RWPE1 (cell line): ENCODE results near the gene KIAA1614.

ENCODE experiments used
- CTCF ChIA-PET: fragments of 350-600 bp; sonication (Branson Sonifier 250); formaldehyde crosslinking; extraction: SDS; loops from one replicate; lab custom pipeline; 2021; lab: Yijun Ruan, JAX
- POLR2A ChIA-PET: fragments of 400-600 bp; formaldehyde crosslinking; extraction: SDS; loops from one replicate; lab custom pipeline; 2020; ENCODE audit warnings: antibody characterized with exemption; ENCODE audit not compliant: low non-redundant PET; lab: Yijun Ruan, JAX
- DNase-seq: peaks from one replicate; pipeline ENCODE4 v3.0.0; 2012; ENCODE audit warnings: low spot score
- H3K27ac ChIP-seq: fragments of 450-650 bp; 2 replicates; pipeline ENCODE4 v1.5.1; 2017
- TF ChIP-seq, protein P1 (sequence below): fragments of 450-650 bp; conservative IDR thresholded peaks from 2 replicates; pipeline ENCODE4 v1.5.1; 2017; ENCODE audit warnings: low read depth, mild to moderate bottlenecking

The KIAA1614 gene

DNA sequence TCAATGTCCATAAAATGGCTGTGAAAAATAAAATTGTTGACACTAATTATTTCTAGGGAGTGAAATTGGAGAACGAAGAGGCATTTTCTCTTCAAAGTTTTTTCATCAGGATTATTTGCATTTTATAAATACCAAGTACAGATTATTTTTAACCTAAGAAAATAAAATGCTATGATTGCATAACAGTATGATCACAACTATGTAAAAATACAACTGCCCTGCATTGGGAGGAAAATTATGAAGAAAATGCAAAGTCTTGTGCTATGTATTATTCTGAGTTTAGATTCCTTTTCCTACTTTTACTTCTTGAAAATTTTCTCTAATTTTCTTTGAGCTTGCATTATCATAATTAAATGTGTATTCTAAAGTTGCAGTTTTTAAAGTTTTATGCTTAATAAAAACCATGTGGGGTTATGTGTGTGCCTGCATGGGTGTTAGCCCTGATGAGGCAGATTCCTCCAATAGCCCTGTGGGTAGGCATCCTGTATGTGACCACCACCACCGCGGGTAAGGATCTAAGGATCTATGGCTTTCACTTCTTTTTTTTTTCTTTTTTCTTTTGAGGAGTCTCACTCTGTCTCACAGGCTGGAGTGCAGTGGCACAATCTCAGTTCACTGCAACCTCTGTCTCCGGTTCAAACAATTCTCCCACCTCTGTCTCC lies 85.3 kb downstream of the KIAA1614 start:
- H3K27ac ChIP-seq = no peak overlapping the region
- CTCF ChIA-PET = no interaction called here
- POLR2A ChIA-PET = no interaction called here
- TF ChIP-seq, protein P1, sequence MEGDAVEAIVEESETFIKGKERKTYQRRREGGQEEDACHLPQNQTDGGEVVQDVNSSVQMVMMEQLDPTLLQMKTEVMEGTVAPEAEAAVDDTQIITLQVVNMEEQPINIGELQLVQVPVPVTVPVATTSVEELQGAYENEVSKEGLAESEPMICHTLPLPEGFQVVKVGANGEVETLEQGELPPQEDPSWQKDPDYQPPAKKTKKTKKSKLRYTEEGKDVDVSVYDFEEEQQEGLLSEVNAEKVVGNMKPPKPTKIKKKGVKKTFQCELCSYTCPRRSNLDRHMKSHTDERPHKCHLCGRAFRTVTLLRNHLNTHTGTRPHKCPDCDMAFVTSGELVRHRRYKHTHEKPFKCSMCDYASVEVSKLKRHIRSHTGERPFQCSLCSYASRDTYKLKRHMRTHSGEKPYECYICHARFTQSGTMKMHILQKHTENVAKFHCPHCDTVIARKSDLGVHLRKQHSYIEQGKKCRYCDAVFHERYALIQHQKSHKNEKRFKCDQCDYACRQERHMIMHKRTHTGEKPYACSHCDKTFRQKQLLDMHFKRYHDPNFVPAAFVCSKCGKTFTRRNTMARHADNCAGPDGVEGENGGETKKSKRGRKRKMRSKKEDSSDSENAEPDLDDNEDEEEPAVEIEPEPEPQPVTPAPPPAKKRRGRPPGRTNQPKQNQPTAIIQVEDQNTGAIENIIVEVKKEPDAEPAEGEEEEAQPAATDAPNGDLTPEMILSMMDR = no peak
- DNase-seq = no peak
